ENCODE data around the gene KCTD6.

The KCTD6 gene

GRCh38 chr3:58487140-58487886 is 4.6 kb upstream of the KCTD6 start:
- no peak for DNase-seq

- no peak for DNase-seq
Measured at GRCh38 chr3:58488967-58489366, 2.9 kb upstream of the KCTD6 start.

- no peak for DNase-seq
Measured at GRCh38 chr3:58490860-58491501, 915 bp upstream of the KCTD6 start.

GRCh38 chr3:58492494-58492905 is 604 bp downstream of the KCTD6 start:
- DNase-seq, result no peak

GRCh38 chr3:58494107-58494506 is 2.2 kb downstream of the KCTD6 start:
- no peak for DNase-seq

- DNase-seq, result no peak
Measured at GRCh38 chr3:58495101-58495500, 3.2 kb downstream of the KCTD6 start.

GRCh38 chr3:58496206-58496857 is 4.4 kb downstream of the KCTD6 start:
- no peak for DNase-seq

- peak; percentile 41 for DNase-seq
Measured at GRCh38 chr3:58497097-58497496, 5.2 kb downstream of the KCTD6 start.

- DNase-seq, result no peak
Measured at GRCh38 chr3:58502872-58503271, 11.0 kb downstream of the KCTD6 start.

GRCh38 chr3:58507356-58508078 is 15.6 kb downstream of the KCTD6 start:
- no peak for DNase-seq

GRCh38 chr3:58508437-58508836 is 16.5 kb downstream of the KCTD6 start:
- no peak for DNase-seq

- DNase-seq, result no peak
Measured at GRCh38 chr3:58514405-58514804, 22.5 kb downstream of the KCTD6 start.

- peak; percentile 87 for DNase-seq
Measured at GRCh38 chr3:58518291-58518789, 26.4 kb downstream of the KCTD6 start.

- no peak for DNase-seq
Measured at GRCh38 chr3:58519668-58520402, 27.9 kb downstream of the KCTD6 start.

- no peak for DNase-seq
Measured at GRCh38 chr3:58520403-58521335, 28.8 kb downstream of the KCTD6 start.

GRCh38 chr3:58521336-58521670 is 29.4 kb downstream of the KCTD6 start:
- no peak for DNase-seq

GRCh38 chr3:58521917-58522631 is 30.2 kb downstream of the KCTD6 start:
- DNase-seq, result no peak

GRCh38 chr3:58522759-58523425 is 31.0 kb downstream of the KCTD6 start:
- no peak for DNase-seq

- no peak for DNase-seq
Measured at GRCh38 chr3:58524326-58524888, 32.5 kb downstream of the KCTD6 start.

GRCh38 chr3:58526515-58526957 is 34.6 kb downstream of the KCTD6 start:
- peak; percentile 38 for DNase-seq

Data from DMS 273 treated with DMSO at 0.1 percent for 48 hours (cell line).